SK-N-MC (cell line): ENCODE measurements around the gene AP5S1.
A peak's percentile ranks its signal among the peaks of the same experiment; 100 is the strongest.

Experiments used
- DNase-seq: peaks from one replicate; pipeline ENCODE4 v3.0.0-alpha.2; 2011; ENCODE audit warnings: low read depth, low spot score
- H3K27ac ChIP-seq: fragments of 200-600 bp; sonication (generic); 2 replicates; pipeline ENCODE4 v1.5.1; 2016; ENCODE audit warnings: mixed run types
- H3K36me3 ChIP-seq: fragments of 200-600 bp; sonication (generic); 2 replicates; pipeline ENCODE4 v1.6.1; 2017; ENCODE audit warnings: antibody characterized with exemption, low read length, mixed read lengths; ENCODE audit not compliant: insufficient read depth
- H3K4me3 ChIP-seq: fragments of 200-600 bp; sonication (generic); 2 replicates; pipeline ENCODE4 v1.5.1; 2016
- H3K9ac ChIP-seq: fragments of 200-600 bp; sonication (generic); 2 replicates; pipeline ENCODE4 v1.8.0; 2017; ENCODE audit warnings: mixed run types, mixed read lengths; ENCODE audit not compliant: insufficient read length
- H3K9me3 ChIP-seq: fragments of 200-600 bp; sonication (generic); 2 replicates; pipeline ENCODE4 v1.6.1; 2017; ENCODE audit warnings: low read depth, mild to moderate bottlenecking, antibody characterized with exemption, low read length, moderate library complexity, mixed read lengths
- EZH2 ChIP-seq: fragments of 200-600 bp; sonication (generic); IDR thresholded peaks from one replicate; pipeline ENCODE4 v1.6.1; 2017; ENCODE audit warnings: antibody characterized with exemption
- FOXP2 ChIP-seq: optimal IDR thresholded peaks from 2 replicates; pipeline ENCODE3; 2011; ENCODE audit warnings: mild to moderate bottlenecking, moderate library complexity; ENCODE audit not compliant: insufficient read depth; ENCODE audit errors: extremely low read length, control extremely low read depth
- POLR2AphosphoS5 ChIP-seq: IDR thresholded peaks from 2 replicates; pipeline ENCODE4 v1.6.1; 2012; ENCODE audit warnings: mild to moderate bottlenecking, low read depth, low read length, borderline replicate concordance

Gene AP5S1, protein sequence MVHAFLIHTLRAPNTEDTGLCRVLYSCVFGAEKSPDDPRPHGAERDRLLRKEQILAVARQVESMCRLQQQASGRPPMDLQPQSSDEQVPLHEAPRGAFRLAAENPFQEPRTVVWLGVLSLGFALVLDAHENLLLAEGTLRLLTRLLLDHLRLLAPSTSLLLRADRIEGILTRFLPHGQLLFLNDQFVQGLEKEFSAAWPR

DNA sequence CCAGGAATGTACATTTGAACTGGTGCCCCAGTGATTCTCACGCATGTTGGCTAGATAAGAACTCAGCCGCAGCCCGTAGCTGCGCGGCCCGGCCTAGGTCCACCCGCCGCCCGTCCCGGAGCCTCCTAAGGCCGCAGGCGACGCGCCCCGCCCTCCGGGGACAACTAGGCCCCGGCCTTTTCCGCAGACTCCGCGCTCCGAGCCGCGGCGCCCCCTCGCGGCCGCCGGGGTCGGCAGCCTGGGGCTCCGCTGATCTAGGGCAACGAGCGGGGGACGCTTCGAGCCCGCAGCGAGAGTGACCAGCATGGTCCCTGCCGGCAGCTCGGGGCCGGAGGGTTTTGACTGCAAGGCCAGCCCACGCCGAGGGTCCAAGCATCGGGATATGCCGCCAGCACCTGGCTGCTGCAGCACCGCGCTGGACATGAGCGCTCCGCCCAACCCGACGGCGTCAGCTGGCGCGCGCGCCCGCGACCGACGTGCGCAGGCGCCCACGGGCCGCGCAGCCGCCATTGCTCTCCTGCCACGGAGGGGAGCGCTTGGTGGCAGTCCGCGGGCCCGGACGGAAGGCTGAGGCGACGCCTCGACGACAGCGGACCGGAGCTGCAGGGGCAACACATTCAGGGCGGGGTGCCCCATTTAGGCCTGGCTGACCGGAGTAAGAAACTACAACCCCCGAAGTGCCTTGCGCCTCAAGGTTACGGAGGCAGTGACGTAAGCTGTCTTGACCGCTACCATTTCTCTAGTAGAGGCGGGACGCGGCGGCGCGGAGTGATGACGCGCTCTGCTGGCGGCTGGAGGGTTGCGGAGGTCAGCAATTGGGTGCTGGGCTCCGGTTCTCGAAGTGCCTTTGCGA lies at the start of gene AP5S1:
AP5S1 (plus strand) TSS at position 500 of the 853 bp plus-strand sequence. CDS start 1,571 bp downstream, outside the sequence.
- DNase-seq, result peak; percentile 72
- TF ChIP-seq EZH2 (no peak), POLR2AphosphoS5 (peak; percentile 63; the same call in 1 of the 2 replicates)
- peaks cover 34% of the 10 kb centered on the region for H3K36me3 ChIP-seq
- H3K9me3 ChIP-seq, result no peaks in the 10 kb centered on the region
- peak within 1 kb of the TSS; percentile 86 for H3K4me3 ChIP-seq
- H3K27ac ChIP-seq, result peak within 1 kb of the TSS; percentile 96
- peak within 1 kb of the TSS; percentile 98 for H3K9ac ChIP-seq

DNA sequence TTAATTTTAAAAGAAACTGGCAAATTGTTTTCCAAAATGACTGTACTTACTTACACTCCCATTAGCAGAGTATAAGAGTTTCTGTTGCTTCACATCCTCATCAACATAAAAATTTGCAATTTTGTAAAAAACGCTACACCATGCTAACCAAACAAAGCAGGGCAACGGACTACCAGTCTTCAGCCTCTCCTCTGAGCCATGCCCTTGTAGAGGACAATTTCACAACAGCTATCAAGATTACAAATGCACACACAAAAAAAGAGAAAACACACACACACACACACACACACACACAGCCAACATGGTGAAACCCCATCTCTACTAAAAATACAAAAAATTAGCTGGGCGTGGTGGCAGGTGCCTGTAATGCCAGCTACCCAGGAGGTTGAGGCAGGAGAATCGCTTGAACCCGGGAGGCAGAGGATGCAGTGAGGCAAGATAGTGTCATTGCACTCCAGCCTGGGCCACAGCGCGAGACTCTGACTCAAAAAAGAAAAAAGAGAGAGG lies 48.7 kb upstream of the AP5S1 start:
- Histone ChIP-seq H3K36me3 (no peaks in the 10 kb centered on the region), H3K9me3 (no peaks in the 10 kb centered on the region), H3K27ac (no peak overlapping the region), H3K4me3 (no peak overlapping the region), H3K9ac (no peak overlapping the region)
- no peak for DNase-seq
- TF ChIP-seq EZH2, result no peak
- no peak for TF ChIP-seq FOXP2
- no peak for TF ChIP-seq POLR2AphosphoS5

DNA sequence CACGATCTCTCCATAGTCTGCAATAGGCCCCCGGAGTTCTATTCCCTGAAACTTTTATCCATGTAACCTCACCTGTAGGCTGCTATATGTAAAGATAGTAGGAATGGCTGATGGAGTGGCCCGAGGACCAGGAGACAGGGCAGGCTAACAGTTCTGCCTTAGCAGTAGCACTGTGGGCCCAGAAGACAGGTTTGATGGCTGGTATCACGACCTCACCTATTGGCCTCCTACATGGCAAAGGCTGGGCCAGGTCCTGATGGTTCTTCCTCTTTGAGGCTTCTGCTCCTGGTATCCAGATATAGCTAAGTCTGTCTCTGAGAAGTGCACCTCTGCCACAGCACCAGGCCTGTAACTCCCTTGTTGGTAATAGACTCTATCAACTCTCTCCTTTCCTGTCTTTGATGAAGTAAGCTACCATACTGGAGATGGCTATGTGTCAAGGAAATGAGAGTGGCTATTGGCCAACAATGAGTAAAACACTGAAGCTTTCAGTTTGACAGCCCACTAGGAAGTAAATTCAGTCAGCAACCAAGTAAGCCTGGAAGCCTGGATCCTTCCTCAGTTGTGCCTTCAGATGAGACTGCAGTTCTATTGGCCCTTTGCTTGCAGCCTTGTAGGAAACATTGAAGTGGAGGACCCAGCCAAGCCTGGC lies 44.8 kb upstream of the AP5S1 start:
- no peak for DNase-seq
- no peak overlapping the region for H3K4me3 ChIP-seq
- no peaks in the 10 kb centered on the region for H3K9me3 ChIP-seq
- H3K36me3 ChIP-seq, result no peaks in the 10 kb centered on the region
- no peak overlapping the region for H3K27ac ChIP-seq
- no peak overlapping the region for H3K9ac ChIP-seq
- TF ChIP-seq EZH2 (no peak), POLR2AphosphoS5 (no peak), FOXP2 (no peak)

DNA sequence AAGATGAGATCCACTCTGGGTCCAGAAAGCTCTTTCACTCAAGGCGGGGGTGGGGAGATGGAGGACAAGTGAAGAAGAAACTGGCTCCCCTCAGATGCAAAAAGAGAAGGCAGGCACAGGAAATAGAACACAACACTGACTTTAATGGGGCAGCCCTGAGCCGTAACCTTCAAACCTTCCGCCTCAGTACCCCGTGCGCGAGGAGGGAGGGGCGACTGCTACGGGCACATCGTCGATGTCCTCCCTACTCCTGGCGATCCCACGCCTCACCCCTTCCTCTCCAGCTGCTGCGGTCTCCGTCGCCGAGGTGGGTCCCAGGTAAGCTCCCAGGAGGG lies 43.0 kb upstream of the AP5S1 start:
- Histone ChIP-seq H3K9ac (no peak overlapping the region), H3K36me3 (no peaks in the 10 kb centered on the region), H3K9me3 (no peaks in the 10 kb centered on the region), H3K27ac (no peak overlapping the region), H3K4me3 (no peak overlapping the region)
- TF ChIP-seq FOXP2 (no peak), POLR2AphosphoS5 (no peak), EZH2 (no peak)
- DNase-seq, result no peak

DNA sequence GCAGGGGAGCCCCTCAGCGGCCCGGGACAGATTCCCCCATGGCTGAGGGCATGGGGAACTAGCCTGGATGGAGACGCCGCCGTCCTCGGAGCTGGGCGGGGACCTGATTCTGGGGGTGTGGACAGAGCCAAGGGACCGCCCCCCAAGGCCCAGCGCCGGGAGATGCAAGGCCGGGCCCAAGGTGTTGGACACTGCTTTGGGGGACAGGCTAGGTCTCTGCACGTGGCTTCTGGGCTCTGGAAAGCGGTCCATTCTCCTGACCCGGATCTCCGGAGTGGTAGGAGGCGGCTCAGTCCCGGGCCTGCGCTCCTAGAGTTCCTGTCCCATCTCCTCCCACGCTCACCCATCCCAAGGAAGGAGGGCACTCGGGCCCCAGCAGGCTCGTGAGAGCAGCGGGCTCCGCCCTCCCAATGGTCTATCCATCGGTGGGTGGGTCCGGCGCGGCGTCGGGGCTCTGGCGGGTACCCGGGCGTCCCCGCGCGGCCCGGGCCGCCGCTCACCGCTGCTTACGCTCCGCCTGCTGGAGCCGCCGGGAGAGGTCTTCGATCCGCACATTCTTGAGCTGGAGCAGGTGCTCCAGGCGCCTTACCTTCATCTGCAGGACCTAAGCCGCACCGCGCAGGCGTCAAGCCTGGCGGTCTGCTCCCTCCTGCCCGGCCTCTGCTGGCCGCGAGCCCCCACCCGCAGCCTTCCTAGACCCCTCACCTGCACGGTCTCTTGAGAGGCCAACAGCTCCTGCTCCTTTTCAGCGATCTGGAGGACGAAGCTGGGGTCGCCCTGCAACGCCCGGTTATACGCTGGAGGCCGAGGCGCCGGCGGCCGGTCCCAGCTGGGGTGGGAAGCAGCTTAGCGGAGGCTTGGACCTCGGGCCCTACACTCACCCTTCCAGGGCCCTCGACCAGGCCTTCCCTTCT lies 42.4 kb upstream of the AP5S1 start:
- Histone ChIP-seq H3K4me3 (no peak overlapping the region), H3K27ac (no peak overlapping the region)

DNA sequence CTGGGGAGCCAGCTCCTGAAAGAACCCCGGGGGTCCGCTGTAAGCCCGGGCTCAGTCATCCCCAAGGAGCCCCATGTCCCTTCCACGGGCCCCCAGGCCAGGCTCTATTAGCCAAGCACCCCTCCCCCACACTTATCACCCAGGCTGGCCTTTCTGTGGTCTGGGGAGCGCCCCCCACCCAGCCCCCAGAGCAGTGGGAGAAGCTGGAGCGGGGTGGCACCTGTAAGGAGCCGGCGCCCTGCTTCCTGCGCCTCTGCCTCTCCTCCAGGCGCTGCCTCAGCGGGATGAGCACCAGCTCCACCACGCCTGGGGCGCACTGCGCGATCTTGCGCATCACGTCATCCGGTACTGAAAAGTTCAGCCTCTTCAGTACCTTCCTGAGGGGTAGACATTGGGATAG lies 41.4 kb upstream of the AP5S1 start:
- TF ChIP-seq EZH2 (no peak), FOXP2 (no peak), POLR2AphosphoS5 (no peak)
- no peak for DNase-seq
- H3K36me3 ChIP-seq, result no peaks in the 10 kb centered on the region; the same call in 1 of the 2 replicates
- no peak overlapping the region for H3K9ac ChIP-seq
- H3K4me3 ChIP-seq, result peak overlapping the region; percentile 21
- H3K27ac ChIP-seq, result no peak overlapping the region
- no peaks in the 10 kb centered on the region for H3K9me3 ChIP-seq

More for the DNA sequence above, 42.4 kb upstream of the AP5S1 start:
- H3K9me3 ChIP-seq, result no peaks in the 10 kb centered on the region
- TF ChIP-seq POLR2AphosphoS5 (0 out of 2 replicates have a peak, but pooled peaks have one; percentile 12), FOXP2 (no peak)
- H3K36me3 ChIP-seq, result no peaks in the 10 kb centered on the region
- no peak for DNase-seq
- no peak overlapping the region for H3K9ac ChIP-seq

DNA sequence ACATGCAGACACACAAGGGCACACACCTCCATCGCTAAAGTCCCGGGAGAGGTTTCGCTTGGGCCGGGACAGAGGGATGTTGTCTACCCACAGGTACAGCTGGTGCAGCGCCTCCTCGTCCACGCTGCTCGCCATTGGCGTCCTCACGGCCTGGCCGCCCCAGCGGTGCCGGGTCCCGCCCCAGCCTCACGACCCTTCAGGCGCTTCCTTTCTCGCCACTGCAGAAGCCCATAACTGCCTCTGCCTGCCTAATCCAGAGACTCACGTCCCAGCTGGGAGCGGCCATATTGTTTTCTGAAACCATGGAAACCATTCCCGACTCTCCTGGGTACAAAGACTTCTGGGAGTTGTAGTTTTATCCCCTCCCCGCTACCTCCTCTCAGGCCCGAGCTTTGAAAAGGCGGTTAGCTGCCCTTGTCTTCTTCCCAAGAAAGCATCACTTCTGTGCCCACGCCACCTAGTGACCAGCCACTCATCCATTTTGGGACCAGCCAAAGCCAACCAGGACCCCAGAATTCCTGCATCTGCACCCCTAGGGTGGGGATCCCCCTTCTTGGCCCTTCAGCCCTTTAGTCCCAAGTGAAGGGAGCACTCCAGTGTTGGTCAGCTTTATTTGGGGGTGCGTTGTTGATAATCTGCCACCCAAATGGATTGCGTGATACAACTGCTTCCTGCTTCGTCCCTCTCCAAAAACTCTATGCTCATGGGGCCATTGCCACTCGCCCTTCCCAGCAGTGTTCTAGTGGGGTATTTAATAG lies 39.0 kb upstream of the AP5S1 start, which contains the start of gene SPEF1:
SPEF1 (minus strand) TSS at position 296 of the 758 bp plus-strand sequence; CDS start at position 135, 161 bp downstream.
- H3K4me3 ChIP-seq, result peak within 1 kb of the TSS; percentile 78
- no peaks in the 10 kb centered on the region for H3K9me3 ChIP-seq
- DNase-seq, result no peak
- H3K27ac ChIP-seq, result peak within 1 kb of the TSS; percentile 51
- no peak within 1 kb of the TSS for H3K9ac ChIP-seq
- TF ChIP-seq EZH2, result no peak
- no peak for TF ChIP-seq FOXP2
- peak; percentile 49; the same call in 1 of the 2 replicates for TF ChIP-seq POLR2AphosphoS5
- H3K36me3 ChIP-seq, result peaks cover 16% of the 10 kb centered on the region

DNA sequence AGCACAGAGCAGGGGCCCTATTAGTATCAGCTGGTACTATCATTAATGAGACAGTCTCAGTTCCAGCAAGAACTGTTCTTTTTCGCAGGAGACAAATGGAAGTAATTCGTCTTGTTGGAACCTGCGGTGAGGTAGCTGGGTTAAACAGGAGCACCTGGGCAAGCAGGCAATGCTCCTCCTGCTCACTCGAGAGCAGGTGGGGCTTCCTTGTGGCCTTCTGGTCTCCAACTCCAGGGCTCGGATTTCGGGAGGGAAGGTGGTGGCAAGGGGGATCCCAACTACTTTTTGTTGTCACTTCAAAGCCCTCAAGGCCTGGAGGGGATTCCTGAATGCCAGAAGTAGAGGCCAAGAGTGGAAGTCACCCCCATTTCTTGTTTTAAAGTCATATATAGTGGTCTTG lies 37.8 kb upstream of the AP5S1 start:
- Histone ChIP-seq H3K9ac (no peak overlapping the region), H3K27ac (0 out of 2 replicates have a peak overlapping the region, but pooled peaks have one; percentile 21), H3K9me3 (no peaks in the 10 kb centered on the region), H3K4me3 (no peak overlapping the region), H3K36me3 (peaks cover 16% of the 10 kb centered on the region)
- TF ChIP-seq FOXP2 (no peak), POLR2AphosphoS5 (no peak), EZH2 (no peak)
- DNase-seq, result no peak
